Upper lobe of left lung (tissue), 6 donors: Measurements from ENCODE around the gene SBF2. TPM values are rescaled to one million over a fixed set of nuclear protein-coding genes. Genes with fewer than 3 reads are reported as not detected.

Source experiments
- ATAC-seq, 2 donors: fragments of 200-7000 bp; cut with Tn5 transposase; one replicate each; pipeline ENCODE4 v1.9.1; 2022; ENCODE audit warnings: mild to moderate bottlenecking in 2 of 2, moderate library complexity in 2 of 2; ENCODE audit not compliant: low FRiP score in 2 of 2
- DNase-seq, 2 donors: peaks; one replicate each; pipeline ENCODE4 v3.0.0-alpha.2; 2019 to 2020
- H3K27ac ChIP-seq, 4 donors: fragments of 200-600 bp; sonication (generic); one replicate each; pipeline ENCODE4 v1.5.1; 2016 to 2019
- H3K27me3 ChIP-seq, 4 donors: fragments of 200-600 bp; sonication (generic); one replicate each; pipeline ENCODE4 v1.5.1; 2017 to 2019
- H3K36me3 ChIP-seq, 4 donors: fragments of 200-600 bp; sonication (generic); one replicate each; pipeline ENCODE4 v1.5.1; 2016 to 2019
- H3K4me1 ChIP-seq, 4 donors: fragments of 200-600 bp; sonication (generic); one replicate each; pipeline ENCODE4 v1.5.1; 2018 to 2019
- H3K4me3 ChIP-seq, 4 donors: fragments of 200-600 bp; sonication (generic); one replicate each; pipeline ENCODE4 v1.5.1; 2017 to 2019; ENCODE audit warnings: mild to moderate bottlenecking in 2 of 4, moderate library complexity in 1 of 4
- H3K9me3 ChIP-seq, 4 donors: fragments of 200-600 bp; sonication (generic); one replicate each; pipeline ENCODE4 v1.5.1; 2018 to 2019
- CTCF ChIP-seq, 6 experiments: fragments of 450-650 bp in 4 of 6; fragments of 200-600 bp in 2 of 6; sonication (generic) in 2 of 6; IDR thresholded peaks; one replicate each; pipeline ENCODE4 v1.5.1; 2016 to 2019; ENCODE audit warnings: antibody characterized with exemption in 6 of 6
- EP300 ChIP-seq, 4 donors: sonication (generic); formaldehyde crosslinking; IDR thresholded peaks; one replicate each; pipeline ENCODE4 v1.5.1; 2017; ENCODE audit warnings: antibody characterized with exemption in 4 of 4, control low read depth in 2 of 4
- POLR2A ChIP-seq, 4 donors: fragments of 450-650 bp; IDR thresholded peaks; one replicate each; pipeline ENCODE4 v1.5.1; 2016 to 2017; ENCODE audit warnings: antibody characterized with exemption in 4 of 4, mild to moderate bottlenecking in 2 of 4
- POLR2AphosphoS5 ChIP-seq, 2 donors: sonication (generic); formaldehyde crosslinking; IDR thresholded peaks; one replicate each; pipeline ENCODE4 v1.5.1; 2017; ENCODE audit warnings: antibody characterized with exemption in 2 of 2
- WGBS, 2 donors: methylation state at CpG; one replicate each; pipeline ENCODE4 v1.1.5; 2017 to 2018; 5-methylcytosine and 5-hydroxymethylcytosine counted together
- total RNA-seq, 6 donors: library from RNA; depleted of rRNA in 4 of 6; stranded (reverse); fragments of >200 nt in 4 of 6; gene quantifications; one replicate each; pipeline versions ENCODE4 v1.1.0 to v1.2.1, GENCODE V29; 2016 to 2021
- donor health status: DM: no; HTN: no; CAD: no; lungs with moderate emphysema.
- donor health status: DM: no; HTN: yes; CAD: no; lungs with severe emphysema.

Gene SBF2
- total RNA-seq, 6 donors from 2014 or later: 22.2 to 54.5 (median 41.2) TPM

GRCh38 chr11:10022764-10023163 lies 271.3 kb downstream of the SBF2 start:
- ATAC-seq (no peak), DNase-seq (no peak)
- Histone ChIP-seq H3K4me3 (no peak overlapping the region), H3K36me3 (peaks cover 0 to 2% (median 0%) of the 10 kb centered on the region in 4 donors), H3K4me1 (peaks cover 0 to 13% (median 6%) of the 10 kb centered on the region in 4 donors), H3K9me3 (no peaks in the 10 kb centered on the region), H3K27me3 (no peaks in the 10 kb centered on the region), H3K27ac (no peak overlapping the region)
- TF ChIP-seq EP300 (IDR thresholded peaks at IDR 0.05): no peak
- TF ChIP-seq POLR2AphosphoS5 (IDR thresholded peaks at IDR 0.05): no peak
- no peak for TF ChIP-seq CTCF (IDR thresholded peaks at IDR 0.05)
- no peak for TF ChIP-seq POLR2A (IDR thresholded peaks at IDR 0.05)
- 76 to 81% methylated on average over 2 of the region's 2 CpGs for WGBS, 2 donors

GRCh38 chr11:10021563-10021962 lies 272.5 kb downstream of the SBF2 start:
- TF ChIP-seq CTCF (IDR thresholded peaks at IDR 0.05) (no peak), POLR2A (IDR thresholded peaks at IDR 0.05) (no peak), EP300 (IDR thresholded peaks at IDR 0.05) (no peak), POLR2AphosphoS5 (IDR thresholded peaks at IDR 0.05) (no peak)
- Histone ChIP-seq H3K36me3 (no peaks in the 10 kb centered on the region), H3K27ac (no peak overlapping the region), H3K9me3 (no peaks in the 10 kb centered on the region), H3K4me3 (no peak overlapping the region), H3K4me1 (peaks cover 0 to 13% (median 6%) of the 10 kb centered on the region in 4 donors), H3K27me3 (no peaks in the 10 kb centered on the region)
- no peak for ATAC-seq
- 31 to 38% methylated on average over 2 of the region's 2 CpGs for WGBS, 2 donors
- DNase-seq: no peak

GRCh38 chr11:10019906-10020682 lies 273.9 kb downstream of the SBF2 start:
- DNase-seq (no peak), ATAC-seq (no peak)
- H3K9me3 ChIP-seq: no peaks in the 10 kb centered on the region
- TF ChIP-seq CTCF (IDR thresholded peaks at IDR 0.05) (no peak), POLR2A (IDR thresholded peaks at IDR 0.05) (no peak), EP300 (IDR thresholded peaks at IDR 0.05) (no peak), POLR2AphosphoS5 (IDR thresholded peaks at IDR 0.05) (no peak)
- no peaks in the 10 kb centered on the region for H3K36me3 ChIP-seq
- no peak overlapping the region for H3K4me3 ChIP-seq
- no peak overlapping the region for H3K27ac ChIP-seq
- H3K4me1 ChIP-seq: peaks cover 0 to 13% (median 6%) of the 10 kb centered on the region in 4 donors
- WGBS, 2 donors: 65 to 69% methylated on average over 7 of the region's 7 CpGs
- H3K27me3 ChIP-seq: no peaks in the 10 kb centered on the region

GRCh38 chr11:10017911-10018310 lies 276.1 kb downstream of the SBF2 start:
- no peak for TF ChIP-seq POLR2A (IDR thresholded peaks at IDR 0.05)
- no peak for TF ChIP-seq POLR2AphosphoS5 (IDR thresholded peaks at IDR 0.05)
- no peak for TF ChIP-seq CTCF (IDR thresholded peaks at IDR 0.05)
- TF ChIP-seq EP300 (IDR thresholded peaks at IDR 0.05): no peak
- ATAC-seq: no peak
- WGBS, 2 donors: 76 to 94% methylated on average over 1 of the region's 1 CpG
- no peak for DNase-seq
- no peak overlapping the region for H3K27ac ChIP-seq
- no peak overlapping the region for H3K4me3 ChIP-seq
- no peaks in the 10 kb centered on the region for H3K36me3 ChIP-seq
- H3K4me1 ChIP-seq: peaks cover 0 to 13% (median 6%) of the 10 kb centered on the region in 4 donors
- no peaks in the 10 kb centered on the region for H3K9me3 ChIP-seq
- no peaks in the 10 kb centered on the region for H3K27me3 ChIP-seq

- Histone ChIP-seq H3K4me3 (no peak overlapping the region), H3K27me3 (no peaks in the 10 kb centered on the region), H3K9me3 (peaks cover 0 to 6% (median 2%) of the 10 kb centered on the region in 4 donors), H3K4me1 (peaks cover 0 to 13% (median 6%) of the 10 kb centered on the region in 4 donors), H3K36me3 (no peaks in the 10 kb centered on the region), H3K27ac (no peak overlapping the region)
- DNase-seq (no peak), ATAC-seq (no peak)
- WGBS, 2 donors: 47 to 60% methylated on average over 1 of the region's 1 CpG
- TF ChIP-seq POLR2A (IDR thresholded peaks at IDR 0.05) (no peak), CTCF (IDR thresholded peaks at IDR 0.05) (no peak)
Observed at GRCh38 chr11:10017050-10017449, 277.0 kb downstream of the SBF2 start.
